Ascending aorta (tissue), 2 donors: Measurements from ENCODE around the gene PLPP1. TPM values are rescaled to one million over a fixed set of nuclear protein-coding genes. Genes with fewer than 3 reads are reported as not detected.

ENCODE experiments used
- DNase-seq, 2 donors: peaks; one replicate each; pipeline ENCODE4 v3.0.0-alpha.2; 2019; ENCODE audit warnings: low spot score in 2 of 2
- H3K27ac ChIP-seq, 2 donors: fragments of 200-600 bp; sonication (generic); one replicate each; pipeline ENCODE4 v1.5.1; 2016 to 2017; ENCODE audit warnings: mild to moderate bottlenecking in 1 of 2
- H3K27me3 ChIP-seq: fragments of 200-600 bp; sonication (generic); one replicate; pipeline ENCODE4 v1.5.1; 2017
- H3K36me3 ChIP-seq, 2 donors: fragments of 200-600 bp; sonication (generic); one replicate each; pipeline ENCODE4 v1.5.1; 2016
- H3K4me1 ChIP-seq, 2 donors: fragments of 200-600 bp; sonication (generic); one replicate each; pipeline ENCODE4 v1.5.1; 2016 to 2017; ENCODE audit warnings: mild to moderate bottlenecking in 1 of 2
- H3K4me3 ChIP-seq, 2 donors: fragments of 200-600 bp; sonication (generic); one replicate each; pipeline ENCODE4 v1.5.1; 2016 to 2017; ENCODE audit warnings: mild to moderate bottlenecking in 1 of 2
- H3K9me3 ChIP-seq, 2 donors: fragments of 200-600 bp; sonication (generic); one replicate each; pipeline ENCODE4 v1.5.1; 2016
- CTCF ChIP-seq, 3 experiments: fragments of 200-600 bp in 2 of 3; fragments of 450-650 bp in 1 of 3; sonication (generic) in 2 of 3; IDR thresholded peaks; one replicate each; pipeline ENCODE4 v1.5.1; 2016 to 2019; ENCODE audit warnings: antibody characterized with exemption in 3 of 3, mild to moderate bottlenecking in 1 of 3, moderate library complexity in 1 of 3
- intact Hi-C: fragments of 100-400 bp; cut with DNase I; formaldehyde crosslinking; loops from one replicate; pipeline ENCODE4 v1.15.1; 2023
- total RNA-seq: library from RNA; depleted of rRNA; stranded (reverse); fragments of >200 nt; gene quantifications from one replicate; pipeline ENCODE4 v1.1.0, GENCODE V29; 2016

PLPP1 gene
- total RNA-seq, 1 donor from 2014 or later = 1,314 TPM

DNA sequence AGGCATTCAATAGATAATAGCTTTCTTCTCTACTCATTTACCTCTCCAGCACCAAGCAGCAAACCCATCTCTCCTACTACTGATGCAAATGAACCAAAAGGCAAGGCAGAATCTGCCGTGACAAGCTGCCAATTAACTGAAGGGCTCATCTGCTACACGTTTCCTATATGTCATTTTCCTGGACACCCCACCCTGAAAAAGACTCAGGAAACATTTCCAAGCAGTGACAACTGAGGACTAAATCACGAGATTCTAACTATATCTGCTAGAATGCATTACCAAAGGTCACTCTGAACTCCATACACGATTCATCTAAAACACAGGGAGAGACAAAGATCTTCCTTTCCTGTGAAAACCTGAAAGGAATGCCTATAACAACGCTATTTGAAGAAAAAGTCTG lies 12.9 kb downstream of the PLPP1 start:
- no peaks in the 10 kb centered on the region for H3K9me3 ChIP-seq
- H3K27me3 ChIP-seq = no peaks in the 10 kb centered on the region
- no peak for DNase-seq
- intact Hi-C loops = no loop called here
- peaks cover 3 to 18% of the 10 kb centered on the region in 2 donors for H3K4me1 ChIP-seq
- H3K27ac ChIP-seq = no peak overlapping the region
- no peak overlapping the region for H3K4me3 ChIP-seq
- no peak for TF ChIP-seq CTCF (IDR thresholded peaks at IDR 0.05)
- H3K36me3 ChIP-seq = no peaks in the 10 kb centered on the region

DNA sequence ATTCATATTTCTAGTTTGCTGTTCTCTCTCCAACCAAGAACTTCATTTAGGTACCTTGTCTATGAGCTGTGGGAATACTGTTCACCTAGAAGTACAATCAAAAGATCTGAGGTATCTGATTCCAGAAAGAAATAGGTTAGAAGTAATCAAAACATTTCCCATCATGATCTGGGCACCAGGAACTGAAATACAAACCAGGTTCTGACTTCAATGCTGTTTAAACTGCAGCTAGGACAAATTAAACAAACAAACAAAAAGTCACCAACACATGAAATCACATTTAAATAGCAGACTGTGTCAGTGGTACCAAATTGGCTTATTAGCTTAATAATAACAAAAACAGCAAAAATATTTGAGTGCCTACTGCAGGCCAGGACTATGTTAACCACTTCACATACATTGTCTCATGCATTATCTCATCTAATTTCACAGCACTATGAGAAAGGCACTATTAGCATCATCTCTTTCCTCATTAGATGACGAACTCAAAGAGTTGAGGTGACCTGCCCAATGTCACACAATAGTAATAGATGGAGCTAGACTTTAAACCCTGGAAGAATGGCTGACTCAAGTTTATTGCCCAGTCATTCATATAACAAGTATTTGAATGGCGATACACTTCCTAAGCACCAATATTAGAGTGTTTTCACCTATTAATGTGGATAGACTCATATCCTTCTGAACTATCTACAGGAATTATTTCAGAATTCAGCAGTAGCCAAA lies 14.5 kb downstream of the PLPP1 start:
- Histone ChIP-seq H3K36me3 (no peaks in the 10 kb centered on the region), H3K27ac (no peak overlapping the region), H3K4me1 (peaks cover 3 to 20% of the 10 kb centered on the region in 2 donors), H3K4me3 (no peak overlapping the region), H3K9me3 (no peaks in the 10 kb centered on the region), H3K27me3 (no peaks in the 10 kb centered on the region)
- TF ChIP-seq CTCF (IDR thresholded peaks at IDR 0.05) = no peak
- intact Hi-C loops = no loop called here
- no peak for DNase-seq

- no peak for TF ChIP-seq CTCF (IDR thresholded peaks at IDR 0.05)
- H3K27ac ChIP-seq = no peak overlapping the region
- H3K36me3 ChIP-seq = no peaks in the 10 kb centered on the region
- peaks cover 3 to 22% of the 10 kb centered on the region in 2 donors for H3K4me1 ChIP-seq
- H3K9me3 ChIP-seq = no peaks in the 10 kb centered on the region
- no peak for DNase-seq
- no peaks in the 10 kb centered on the region for H3K27me3 ChIP-seq
- intact Hi-C loops = no loop called here
- no peak overlapping the region for H3K4me3 ChIP-seq
These were observed 15.9 kb downstream of the PLPP1 start for GRCh38 chr5:55518831-55519390.

GRCh38 chr5:55517804-55518203 lies 17.0 kb downstream of the PLPP1 start:
- Histone ChIP-seq H3K27me3 (no peaks in the 10 kb centered on the region), H3K4me1 (peaks cover 3 to 22% of the 10 kb centered on the region in 2 donors), H3K9me3 (no peaks in the 10 kb centered on the region), H3K27ac (no peak overlapping the region), H3K4me3 (no peak overlapping the region), H3K36me3 (no peaks in the 10 kb centered on the region)
- no peak for TF ChIP-seq CTCF (IDR thresholded peaks at IDR 0.05)
- intact Hi-C loops = no loop called here
- DNase-seq = no peak

- Histone ChIP-seq H3K27me3 (no peaks in the 10 kb centered on the region), H3K9me3 (no peaks in the 10 kb centered on the region), H3K36me3 (no peaks in the 10 kb centered on the region), H3K4me3 (no peak overlapping the region), H3K27ac (no peak overlapping the region), H3K4me1 (peaks cover 5 to 38% of the 10 kb centered on the region in 2 donors)
- no peak for TF ChIP-seq CTCF (IDR thresholded peaks at IDR 0.05)
- no peak for DNase-seq
- intact Hi-C loops = no loop called here
These were observed 23.8 kb downstream of the PLPP1 start for GRCh38 chr5:55511010-55511409.
